GM19238 (cell line): Measurements from ENCODE around the gene COPG2.
A peak's percentile ranks its signal among the peaks of the same experiment; 100 is the strongest.
"Not testable (repeated sequence)": the region's sequence is repeated elsewhere in the genome, so short reads cannot be mapped to it uniquely, and the experiment has no call there.

ENCODE experiments used
- DNase-seq: peaks from one replicate; pipeline ENCODE4 v3.0.0; 2011; ENCODE audit warnings: low spot score; ENCODE audit not compliant: insufficient read length

Gene COPG2

DNA sequence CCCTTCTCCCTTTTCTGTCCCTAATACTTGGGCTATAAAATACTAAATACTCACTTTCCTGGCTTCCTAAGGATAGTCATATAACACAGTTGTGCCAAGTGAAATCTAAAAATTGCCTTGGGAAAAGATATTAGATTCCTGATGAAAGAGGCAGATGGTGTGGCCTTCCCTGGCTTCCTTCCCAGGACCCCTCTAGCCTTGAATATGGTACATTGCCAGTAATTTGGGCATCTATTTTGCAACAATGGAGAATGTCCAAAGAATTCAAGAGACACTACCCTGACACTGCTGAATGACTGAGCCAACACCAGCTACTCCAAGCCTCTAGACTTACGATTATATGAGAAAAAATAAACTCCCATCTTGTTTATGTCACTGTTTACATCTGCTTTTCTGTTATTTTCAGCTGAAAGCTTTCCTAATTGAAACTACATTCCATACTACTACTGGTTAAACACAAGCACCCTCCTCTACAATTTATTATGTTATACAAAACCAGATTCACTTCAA is 17.9 kb downstream of the COPG2 start:
- DNase-seq: no peak

DNA sequence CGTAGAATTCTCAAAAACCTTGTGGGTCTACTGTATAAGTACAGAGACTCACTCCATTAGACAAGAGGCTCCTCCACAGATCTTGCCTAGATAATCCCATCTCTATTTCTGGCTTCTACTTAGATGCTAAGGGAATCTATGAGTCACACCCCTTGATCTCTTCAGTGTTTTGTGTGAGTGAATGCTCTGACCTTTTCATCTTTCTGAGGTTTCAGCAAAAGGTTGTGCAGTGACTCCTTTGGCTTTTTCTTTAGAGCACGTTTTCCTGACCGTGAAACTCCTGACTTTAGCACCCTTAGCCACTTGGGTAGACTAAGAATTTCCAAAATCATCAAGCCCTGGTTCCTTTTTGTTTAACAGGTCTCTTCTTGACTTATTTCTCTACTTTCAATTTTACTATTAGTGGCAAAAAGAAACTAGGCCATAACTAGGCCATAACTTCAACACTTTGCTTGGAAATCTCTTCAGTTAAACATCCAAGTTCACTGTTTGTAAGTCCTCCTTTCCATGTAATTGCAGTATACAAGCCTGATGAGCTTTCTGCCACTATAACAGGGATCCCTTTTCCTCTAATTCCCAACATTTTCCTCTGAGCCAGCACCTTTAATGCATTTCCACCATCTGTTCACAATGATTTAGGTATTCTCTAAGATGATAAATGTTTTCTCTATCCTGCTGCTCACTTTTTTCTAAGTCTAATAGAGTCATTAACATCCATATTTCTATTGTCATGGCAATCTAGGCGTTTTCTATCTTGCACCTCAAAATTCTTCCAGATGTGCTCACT is 19.4 kb downstream of the COPG2 start:
- peak; percentile 20 for DNase-seq

GRCh38 chr7:130648580-130648979 is 20.0 kb downstream of the COPG2 start:
- DNase-seq: peak; percentile 16

DNA sequence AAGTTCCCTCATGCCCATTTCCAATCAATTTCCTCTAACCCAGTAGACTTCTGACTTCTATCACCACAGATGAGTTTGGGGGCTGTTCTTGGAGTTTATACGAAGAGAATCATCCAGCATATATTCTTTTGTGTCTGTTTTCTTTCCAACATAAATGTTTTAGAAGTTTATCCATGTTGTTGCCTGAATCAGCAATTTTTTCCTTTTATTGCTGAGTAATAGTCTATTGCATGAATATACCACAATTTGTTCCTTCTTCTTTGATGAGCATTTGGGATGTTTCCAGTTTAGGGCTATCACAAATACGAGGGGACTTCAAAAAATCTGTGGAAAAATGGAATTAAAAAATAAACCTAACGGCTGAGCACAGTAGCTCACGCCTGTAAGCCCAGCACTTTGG is 26.2 kb downstream of the COPG2 start:
- DNase-seq: no peak

GRCh38 chr7:130641497-130641896 is 27.1 kb downstream of the COPG2 start:
- DNase-seq: no peak

- no peak for DNase-seq
These were observed 27.5 kb downstream of the COPG2 start for GRCh38 chr7:130641040-130641439.

GRCh38 chr7:130639388-130639787 is 29.2 kb downstream of the COPG2 start:
- DNase-seq: no peak

DNA sequence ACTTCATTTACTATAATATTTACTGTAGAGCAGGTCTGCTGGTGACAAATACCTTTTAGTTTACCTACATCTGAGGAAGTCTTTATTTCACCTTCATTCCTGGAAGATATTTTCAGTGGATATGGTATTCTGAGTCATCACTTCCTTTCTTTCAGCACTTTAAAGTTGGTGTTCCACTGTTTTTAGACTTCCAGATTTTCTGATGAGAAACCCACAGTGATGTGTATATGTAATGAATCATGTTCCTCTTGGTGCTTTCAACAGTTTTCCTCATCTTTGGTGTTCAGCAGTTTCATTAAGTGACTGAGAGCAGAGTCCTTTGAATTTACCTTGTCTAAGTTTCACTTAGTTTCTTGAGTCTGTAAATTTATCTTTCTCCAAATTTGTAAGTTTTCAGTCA is 36.4 kb downstream of the COPG2 start:
- no peak for DNase-seq

- no peak for DNase-seq
These were observed 39.6 kb downstream of the COPG2 start for GRCh38 chr7:130628901-130629300.

DNA sequence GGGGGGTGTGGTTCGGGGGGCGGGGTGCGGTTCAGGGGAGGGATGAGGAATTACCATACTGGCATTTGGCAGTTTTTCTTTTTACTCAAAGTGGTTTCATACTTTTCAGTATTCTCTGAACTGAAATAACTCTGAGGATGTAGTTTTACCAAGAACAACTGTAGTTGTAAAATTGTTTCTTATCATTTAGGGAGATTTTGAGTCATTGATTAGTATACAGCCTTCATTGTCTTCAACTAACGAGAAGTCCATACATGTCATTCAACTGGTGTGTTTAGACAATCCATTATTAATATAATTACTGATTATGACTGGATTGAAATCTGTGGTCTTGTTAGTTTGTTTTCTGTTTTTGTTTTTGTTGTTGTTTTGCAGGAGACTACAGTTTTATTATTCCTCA is 40.8 kb downstream of the COPG2 start:
- DNase-seq: no peak

DNA sequence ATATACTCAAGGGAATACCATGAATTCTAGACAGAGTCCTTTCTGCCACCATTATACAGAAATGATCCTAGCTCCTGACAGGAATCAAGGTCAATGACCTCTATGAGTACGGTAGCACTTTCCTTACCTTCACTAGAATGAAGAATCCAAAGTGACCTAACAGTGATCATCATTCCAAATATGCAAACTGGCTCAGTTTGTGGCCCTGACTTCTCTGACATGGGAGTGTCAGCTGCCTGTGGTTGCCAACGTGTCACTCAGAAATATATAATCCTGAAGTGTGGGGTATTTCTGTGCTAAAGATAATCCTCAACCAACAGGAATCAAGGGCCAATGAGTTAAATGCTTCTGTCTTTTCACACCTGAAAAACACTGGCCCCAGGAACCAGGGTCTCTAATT is 45.7 kb downstream of the COPG2 start:
- no peak for DNase-seq

GRCh38 chr7:130615583-130615982 is 53.0 kb downstream of the COPG2 start:
- no peak for DNase-seq

GRCh38 chr7:130614449-130614848 is 54.1 kb downstream of the COPG2 start:
- no peak for DNase-seq

- DNase-seq: no peak
These were observed 57.3 kb downstream of the COPG2 start for GRCh38 chr7:130611218-130611617.

DNA sequence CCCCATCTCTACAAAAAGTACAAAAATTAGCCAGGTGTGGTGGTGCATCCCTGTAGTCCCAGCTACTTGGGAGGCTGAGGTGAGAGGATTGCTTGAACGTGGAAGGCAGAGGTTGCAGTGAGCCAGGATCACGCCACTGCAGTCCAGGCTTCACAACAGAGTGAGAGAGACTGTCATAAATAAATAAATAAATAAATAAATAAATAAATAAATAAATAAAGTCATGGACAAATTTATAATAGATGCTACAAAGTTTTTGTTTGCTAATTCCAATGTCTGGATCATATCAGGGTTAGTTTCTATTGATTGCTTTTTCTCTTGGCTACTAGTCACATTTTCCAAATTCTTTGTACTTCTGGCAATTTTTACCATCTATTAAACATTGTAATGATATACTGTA is 61.5 kb downstream of the COPG2 start:
- DNase-seq: not testable (repeated sequence)

GRCh38 chr7:130606161-130606560 is 62.4 kb downstream of the COPG2 start:
- DNase-seq: no peak

GRCh38 chr7:130598056-130598455 is 70.5 kb downstream of the COPG2 start:
- no peak for DNase-seq

DNA sequence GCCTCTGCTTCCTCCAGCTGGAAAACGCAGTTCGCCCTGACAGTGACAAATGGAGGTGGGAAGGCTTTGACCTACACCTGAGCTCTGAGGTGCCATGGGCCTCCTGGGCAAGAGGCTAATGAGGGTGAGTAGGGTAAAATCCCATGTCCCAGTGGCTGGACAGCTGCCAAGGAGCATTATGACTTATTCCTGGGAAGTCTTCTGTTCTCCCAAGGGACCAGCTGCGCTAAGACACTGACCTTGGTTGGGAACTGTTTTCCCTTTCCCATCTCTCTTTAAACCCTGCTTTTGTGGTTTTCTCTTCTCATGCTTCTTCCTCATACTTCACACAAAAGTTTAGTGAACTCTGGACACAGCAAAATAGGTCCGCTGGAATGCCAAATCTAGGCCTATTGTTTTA is 72.6 kb downstream of the COPG2 start:
- DNase-seq: no peak

GRCh38 chr7:130593033-130593432 is 75.5 kb downstream of the COPG2 start:
- DNase-seq: no peak

DNA sequence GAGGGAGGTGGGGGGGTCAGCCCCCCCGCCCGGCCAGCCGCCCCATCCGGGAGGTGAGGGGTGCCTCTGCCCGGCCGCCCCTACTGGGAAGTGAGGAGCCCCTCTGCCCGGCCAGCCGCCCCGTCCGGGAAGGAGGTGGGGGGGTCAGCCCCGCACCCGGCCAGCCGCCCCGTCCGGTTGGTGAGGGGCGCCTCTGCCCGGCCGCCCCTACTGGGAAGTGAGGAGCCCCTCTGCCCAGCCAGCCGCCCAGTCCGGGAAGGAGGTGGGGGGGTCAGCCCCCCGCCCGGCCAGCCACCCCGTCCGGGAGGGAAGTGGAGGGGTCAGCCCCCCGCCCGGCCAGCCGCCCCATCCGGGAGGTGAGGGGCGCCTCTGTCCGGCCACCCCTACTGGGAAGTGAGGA is 77.1 kb downstream of the COPG2 start:
- DNase-seq: not testable (repeated sequence)

DNA sequence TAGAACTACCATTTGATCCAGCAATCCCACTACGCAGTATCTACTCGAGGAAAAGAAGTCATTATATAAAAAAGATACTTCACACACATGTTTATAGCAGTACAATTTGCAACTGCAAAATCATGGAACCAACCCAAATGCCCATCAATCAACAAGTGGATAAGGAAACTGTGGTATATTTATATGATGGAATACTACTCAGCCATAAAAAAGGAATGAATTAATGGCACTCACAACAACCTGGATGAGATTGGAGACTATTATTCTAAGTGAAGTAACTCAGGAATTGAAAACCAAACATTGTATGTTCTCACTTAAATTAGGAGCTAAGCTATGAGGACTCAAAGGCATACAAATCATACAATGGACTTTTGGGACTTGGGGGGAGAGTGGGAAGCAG is 82.6 kb downstream of the COPG2 start:
- not testable (repeated sequence) for DNase-seq

DNA sequence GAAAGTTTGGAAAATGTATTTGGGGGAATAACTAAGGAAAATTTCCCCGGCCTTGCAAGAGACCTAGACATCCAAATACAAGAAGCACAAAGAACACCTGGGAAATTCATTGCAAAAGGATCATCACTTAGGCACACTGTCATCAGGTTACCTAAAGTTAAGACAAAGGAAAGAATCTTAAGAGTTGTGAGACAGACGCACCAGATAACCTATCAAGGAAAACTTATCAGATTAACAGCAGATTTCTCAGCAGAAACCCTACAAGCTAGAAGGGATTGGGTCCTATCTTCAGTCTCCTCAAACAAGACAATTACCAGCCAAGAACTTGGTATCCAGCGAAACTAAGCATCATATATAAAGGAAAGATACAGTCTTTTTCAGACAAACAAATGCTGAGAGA is 93.4 kb downstream of the COPG2 start:
- DNase-seq: not testable (repeated sequence)

DNA sequence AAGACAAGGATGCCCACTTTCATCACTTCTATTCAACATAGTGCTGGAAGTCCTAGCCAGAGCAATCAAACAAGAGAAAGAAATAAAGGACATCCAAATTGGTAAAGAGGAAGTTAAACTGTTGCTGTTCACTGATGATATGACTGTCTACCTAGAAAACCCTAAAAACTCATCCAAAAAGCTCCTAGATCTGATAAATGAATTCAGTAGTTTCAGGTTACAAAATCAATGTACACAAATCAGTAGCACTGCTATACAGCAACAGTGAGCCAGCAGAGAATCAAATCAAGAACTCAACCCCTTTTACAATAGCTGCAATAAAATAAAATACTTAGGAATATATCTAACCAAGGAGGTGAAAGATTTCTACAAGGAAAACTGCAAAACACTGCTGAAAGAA is 98.4 kb downstream of the COPG2 start:
- not testable (repeated sequence) for DNase-seq
